CD1c-positive myeloid dendritic cell (primary cell): ENCODE measurements around the gene RAPH1.

Experiments
- DNase-seq: peaks from one replicate; pipeline ENCODE4 v3.0.0-alpha.2; 2016; ENCODE audit errors: extremely low spot score

Gene RAPH1, protein sequence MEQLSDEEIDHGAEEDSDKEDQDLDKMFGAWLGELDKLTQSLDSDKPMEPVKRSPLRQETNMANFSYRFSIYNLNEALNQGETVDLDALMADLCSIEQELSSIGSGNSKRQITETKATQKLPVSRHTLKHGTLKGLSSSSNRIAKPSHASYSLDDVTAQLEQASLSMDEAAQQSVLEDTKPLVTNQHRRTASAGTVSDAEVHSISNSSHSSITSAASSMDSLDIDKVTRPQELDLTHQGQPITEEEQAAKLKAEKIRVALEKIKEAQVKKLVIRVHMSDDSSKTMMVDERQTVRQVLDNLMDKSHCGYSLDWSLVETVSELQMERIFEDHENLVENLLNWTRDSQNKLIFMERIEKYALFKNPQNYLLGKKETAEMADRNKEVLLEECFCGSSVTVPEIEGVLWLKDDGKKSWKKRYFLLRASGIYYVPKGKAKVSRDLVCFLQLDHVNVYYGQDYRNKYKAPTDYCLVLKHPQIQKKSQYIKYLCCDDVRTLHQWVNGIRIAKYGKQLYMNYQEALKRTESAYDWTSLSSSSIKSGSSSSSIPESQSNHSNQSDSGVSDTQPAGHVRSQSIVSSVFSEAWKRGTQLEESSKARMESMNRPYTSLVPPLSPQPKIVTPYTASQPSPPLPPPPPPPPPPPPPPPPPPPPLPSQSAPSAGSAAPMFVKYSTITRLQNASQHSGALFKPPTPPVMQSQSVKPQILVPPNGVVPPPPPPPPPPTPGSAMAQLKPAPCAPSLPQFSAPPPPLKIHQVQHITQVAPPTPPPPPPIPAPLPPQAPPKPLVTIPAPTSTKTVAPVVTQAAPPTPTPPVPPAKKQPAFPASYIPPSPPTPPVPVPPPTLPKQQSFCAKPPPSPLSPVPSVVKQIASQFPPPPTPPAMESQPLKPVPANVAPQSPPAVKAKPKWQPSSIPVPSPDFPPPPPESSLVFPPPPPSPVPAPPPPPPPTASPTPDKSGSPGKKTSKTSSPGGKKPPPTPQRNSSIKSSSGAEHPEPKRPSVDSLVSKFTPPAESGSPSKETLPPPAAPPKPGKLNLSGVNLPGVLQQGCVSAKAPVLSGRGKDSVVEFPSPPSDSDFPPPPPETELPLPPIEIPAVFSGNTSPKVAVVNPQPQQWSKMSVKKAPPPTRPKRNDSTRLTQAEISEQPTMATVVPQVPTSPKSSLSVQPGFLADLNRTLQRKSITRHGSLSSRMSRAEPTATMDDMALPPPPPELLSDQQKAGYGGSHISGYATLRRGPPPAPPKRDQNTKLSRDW

DNA sequence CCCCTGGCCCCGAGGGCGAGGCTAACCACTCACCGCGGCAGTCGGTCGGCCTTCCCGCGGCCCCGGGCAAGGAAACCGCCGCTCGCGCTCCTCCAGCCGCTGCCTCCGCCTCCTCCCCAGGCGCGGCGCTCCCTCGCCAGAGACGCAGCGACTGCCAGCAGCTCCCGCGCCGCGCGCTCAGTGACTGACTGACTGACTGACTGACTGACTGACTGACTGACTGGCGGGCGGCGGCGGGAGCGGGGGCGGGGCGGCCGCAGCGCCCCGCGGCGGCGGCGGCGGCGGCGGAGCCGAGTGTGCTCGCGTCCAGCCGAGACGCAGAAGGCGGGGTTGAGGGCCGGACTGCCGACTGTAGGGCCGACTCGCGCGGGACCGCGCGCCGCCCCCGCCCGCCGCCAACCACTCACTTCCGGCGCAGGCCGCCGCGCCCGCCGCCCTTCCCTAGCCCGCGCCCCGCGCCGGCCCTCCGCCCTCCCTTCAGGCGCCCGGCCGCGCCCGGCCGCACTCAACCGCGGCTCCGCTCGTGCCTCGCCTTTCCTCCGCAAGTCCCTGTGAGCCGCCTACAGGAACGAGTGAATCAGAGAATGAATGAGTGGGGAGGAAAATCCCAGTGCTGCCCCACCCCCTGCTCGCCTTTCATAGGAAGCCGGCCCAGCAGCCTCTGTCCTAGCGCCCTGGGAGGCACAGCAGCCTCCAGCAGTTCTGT is at the start of gene RAPH1:
RAPH1 (minus strand) TSS at position 224 of the 706 bp plus-strand sequence. CDS start 39,948 bp downstream, outside the sequence.
- DNase-seq = peak; percentile 89

DNA sequence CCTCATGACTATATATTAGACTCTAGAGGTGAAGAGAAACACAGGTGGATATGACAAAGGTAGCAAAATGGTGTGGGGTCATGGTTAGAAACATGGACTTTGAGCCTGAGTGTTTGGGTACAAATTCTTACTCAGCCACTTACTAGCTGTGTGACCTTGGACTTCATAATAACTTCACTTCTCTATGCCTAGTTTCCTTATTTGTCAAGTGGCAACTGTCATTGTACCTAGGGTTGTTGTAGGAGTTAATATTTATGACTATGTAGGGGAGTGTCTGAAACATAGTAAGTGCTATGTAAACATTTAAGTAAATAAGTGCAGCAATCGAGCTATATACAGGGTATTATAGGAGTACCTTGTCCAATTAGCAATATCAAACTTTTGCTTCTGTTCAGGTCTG is 49.7 kb upstream of the RAPH1 start:
- no peak for DNase-seq

DNA sequence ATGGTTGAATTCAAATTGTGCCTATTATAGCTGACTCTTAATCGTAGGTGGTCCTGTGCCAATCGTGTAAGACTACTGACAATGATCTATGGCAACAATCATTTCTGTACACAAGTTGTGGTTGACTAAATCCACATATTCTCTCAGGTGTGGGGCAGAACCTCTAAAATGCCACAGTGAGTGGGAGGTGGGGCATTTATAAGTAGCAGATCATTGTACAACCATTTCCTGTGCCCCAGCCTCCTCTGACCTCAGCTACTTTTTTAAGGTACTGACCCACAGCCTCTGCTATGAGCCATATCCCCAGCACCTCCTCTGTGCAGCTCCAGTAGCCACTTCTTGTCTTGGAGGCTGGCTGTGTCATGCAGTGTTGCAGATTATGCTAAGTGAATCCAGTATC is 48.6 kb upstream of the RAPH1 start:
- DNase-seq = no peak

DNA sequence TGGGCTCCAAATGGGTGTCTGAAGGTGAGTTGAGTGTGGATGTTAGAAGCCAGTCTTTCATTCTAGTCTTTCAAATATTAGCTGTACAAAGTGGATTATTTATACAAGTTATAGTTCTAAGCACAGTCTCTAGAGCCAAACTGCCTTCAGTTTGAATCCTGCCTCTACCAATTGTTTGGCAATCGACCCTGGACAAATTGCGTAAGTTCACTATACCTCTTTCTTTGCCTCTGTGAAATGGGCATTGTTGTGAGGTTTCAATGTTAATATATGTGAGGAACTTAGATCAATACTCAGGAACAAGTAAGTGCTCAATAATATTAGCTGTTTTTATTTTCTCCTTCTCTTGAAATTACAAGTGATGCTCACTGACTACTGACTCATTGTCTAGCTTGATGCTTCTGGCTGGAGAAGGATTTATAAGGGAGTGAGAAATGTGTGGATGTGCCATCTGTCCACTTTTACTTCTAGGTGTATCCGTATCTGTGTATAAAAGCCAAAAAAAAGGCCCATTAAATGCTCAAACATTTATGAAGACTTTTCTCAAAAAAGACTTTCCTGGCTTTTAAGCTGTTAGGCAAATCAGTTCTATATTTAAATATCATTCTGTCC is 48.1 kb upstream of the RAPH1 start:
- DNase-seq = no peak

DNA sequence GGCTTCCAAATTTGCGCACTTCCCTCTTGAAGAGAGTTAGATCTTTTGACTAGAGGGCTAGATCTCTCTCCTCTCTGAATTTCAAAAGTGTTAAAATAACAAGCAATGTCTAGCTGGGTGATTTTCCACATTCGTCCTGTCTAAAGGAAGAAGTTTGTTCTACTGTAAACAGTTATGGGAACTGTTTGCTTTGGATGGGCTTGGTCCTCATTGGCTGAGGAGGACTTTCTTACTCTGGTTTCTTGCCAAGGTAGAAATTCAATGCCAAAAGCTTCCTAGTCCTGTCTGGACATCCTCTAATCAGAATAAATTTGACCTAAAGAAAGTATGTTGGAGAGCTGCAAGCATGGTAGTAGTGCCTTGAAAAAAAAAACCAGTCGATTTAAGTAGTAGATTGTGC is 47.4 kb upstream of the RAPH1 start:
- DNase-seq = no peak

DNA sequence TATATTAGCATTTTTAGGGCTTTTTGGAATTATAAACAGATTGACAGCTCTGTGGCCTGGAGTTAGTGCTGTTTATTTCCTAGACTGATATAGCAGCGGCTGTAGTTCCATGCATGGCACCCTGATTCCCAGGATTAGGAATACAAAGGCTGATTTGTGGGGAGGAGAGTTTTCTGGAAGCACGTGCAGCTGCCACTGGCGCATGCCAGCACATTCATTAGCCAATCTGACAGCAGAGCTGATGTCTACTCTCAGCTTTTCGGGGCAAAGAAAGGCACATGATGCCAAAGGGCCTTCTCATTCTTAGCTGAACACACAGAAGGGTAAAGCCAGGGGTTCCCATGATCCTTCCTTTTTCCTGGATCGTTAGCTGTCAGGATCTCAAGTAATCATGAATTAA is 45.7 kb upstream of the RAPH1 start:
- no peak for DNase-seq

DNA sequence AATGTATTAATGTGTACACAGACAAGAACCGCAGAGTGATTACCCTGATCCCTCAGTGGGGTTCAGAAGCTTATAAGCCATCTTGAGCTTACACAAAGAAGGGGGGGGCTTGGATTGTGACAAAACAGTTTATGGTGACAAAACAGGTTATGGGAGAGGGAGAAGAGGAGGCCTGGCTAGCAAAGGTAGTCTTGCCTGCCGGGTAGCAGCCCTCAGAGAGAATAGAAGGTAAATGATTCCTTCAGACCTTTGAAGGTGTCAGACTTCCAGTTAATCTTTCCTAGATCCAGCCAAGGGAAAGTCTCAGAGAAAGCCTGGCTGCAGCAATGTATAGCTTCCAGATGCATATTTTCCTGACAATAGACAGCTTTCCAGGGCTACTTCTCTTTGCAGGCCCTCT is 44.6 kb upstream of the RAPH1 start:
- DNase-seq = no peak

DNA sequence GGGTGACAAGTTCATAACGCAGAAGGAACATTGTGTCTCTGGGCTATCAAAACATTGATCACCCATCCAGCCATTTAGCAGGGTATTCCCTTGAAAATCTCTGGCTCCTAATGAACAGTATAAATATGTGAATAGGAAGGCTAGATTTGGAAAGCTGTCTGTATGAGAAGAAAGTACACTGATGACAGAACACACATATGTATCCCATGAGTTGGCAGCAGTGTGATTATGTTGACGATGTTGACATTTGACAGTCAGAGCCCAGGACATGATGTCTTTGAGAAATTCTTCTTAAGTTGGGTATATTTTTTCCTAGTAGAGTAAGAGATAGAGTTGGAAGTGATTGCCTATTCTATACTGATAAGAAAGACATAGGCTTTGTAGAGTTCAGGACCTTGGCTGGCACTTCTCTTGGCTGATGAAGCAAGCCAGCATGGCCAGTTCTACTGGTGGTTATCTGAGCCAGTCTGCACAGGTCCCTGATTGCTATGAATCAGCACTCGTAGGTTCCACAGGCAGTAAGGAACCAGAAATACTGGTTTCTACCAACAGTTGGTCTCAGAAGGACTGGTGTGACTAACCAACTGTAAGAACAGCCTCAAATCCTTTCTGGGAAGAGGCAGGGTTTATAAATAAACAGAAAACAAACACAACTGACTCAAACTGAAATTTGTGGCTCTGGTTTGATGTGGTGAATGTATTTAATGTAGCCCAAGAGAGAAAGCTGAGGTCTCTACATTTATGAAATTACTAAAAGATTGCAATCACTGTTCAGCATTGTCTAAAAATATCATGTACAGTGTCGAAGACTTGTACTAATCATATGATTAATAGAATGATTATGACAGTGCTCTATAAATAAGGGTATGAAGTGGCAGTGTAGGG is 43.9 kb upstream of the RAPH1 start:
- peak; percentile 19 for DNase-seq

DNA sequence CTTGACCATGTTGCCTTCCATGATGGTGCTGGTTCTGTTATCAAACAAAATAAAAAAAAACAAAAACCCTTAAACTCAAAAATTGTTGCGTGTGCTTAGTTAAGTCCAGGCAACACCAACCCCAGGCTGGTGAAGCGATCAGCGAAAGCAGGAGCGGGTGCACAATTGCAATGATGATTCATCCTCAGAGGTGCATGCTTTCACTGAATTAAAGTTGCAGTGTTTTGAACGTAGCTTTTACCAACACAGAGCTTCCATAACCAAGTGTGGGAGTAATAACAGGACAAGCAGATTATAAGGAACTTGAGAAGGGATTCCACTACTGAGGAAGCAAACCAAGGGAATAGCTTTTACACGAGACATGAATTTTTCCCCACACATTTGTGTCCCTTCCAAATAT is 39.7 kb upstream of the RAPH1 start:
- no peak for DNase-seq

DNA sequence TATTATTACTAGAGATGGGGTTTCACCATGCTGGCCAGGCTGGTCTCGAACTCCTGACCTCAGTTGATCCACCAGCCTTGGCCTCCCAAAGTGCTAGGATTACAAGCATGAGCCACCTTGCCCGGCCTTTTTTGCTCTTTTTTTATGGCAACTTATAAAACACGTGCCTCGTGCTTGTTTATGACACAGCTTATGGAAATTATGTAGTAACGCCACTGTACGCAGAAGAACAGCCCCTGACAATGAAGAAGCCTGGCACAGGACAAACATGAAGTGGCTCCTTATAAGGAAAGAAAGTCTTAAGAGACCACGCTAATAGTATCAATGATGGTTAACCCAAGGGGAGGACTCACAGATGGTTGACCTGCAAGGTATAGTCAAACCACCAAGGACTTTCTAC is 37.2 kb upstream of the RAPH1 start:
- DNase-seq = no peak

DNA sequence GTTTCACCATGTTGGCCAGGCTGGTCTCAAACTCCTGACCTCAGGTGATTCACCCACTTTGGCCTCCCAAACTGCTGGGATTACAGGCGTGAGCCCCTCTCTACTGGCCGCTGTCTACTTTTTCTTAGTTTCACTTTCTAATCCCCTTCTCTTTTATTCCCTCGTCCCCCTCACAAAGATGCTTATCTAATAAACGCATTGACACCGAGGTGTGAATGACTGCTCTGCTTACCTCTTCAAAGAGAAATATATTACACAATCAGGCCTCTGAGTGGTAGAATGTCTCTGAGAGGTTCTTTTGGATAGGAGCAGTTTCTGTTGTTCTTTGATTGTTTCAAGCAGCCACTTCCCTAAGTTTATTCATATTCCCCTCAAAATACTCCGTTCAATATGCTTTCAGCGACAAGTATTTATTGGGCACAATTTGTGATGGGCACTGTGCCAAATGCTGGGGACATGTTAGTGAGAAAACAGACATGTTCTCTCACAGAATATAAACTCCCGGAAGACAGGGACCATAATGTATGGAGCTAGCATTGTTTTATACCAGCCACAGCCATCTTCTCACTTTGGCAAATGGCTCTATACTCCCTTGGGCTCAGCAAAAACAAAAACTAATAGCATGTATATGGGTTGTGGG is 34.7 kb upstream of the RAPH1 start:
- no peak for DNase-seq

DNA sequence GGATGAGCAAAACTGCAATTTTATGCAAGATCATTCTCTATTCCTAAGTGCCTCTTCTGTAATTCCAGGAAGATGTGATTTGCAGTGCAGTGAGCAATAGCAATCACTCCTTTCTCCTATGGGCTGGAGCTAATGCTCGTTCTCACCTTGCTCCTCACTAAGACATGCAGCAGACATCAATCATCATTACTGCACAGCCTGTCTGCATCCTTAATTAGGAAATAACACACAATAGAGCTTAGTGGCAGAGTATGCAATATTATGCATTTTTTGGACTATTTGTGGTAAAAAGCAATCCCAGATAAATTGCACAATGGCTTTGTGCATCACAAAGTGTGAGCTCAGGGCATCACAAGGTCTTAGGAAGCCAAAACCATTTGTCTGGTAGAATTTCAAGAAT is 32.6 kb upstream of the RAPH1 start:
- DNase-seq = no peak

DNA sequence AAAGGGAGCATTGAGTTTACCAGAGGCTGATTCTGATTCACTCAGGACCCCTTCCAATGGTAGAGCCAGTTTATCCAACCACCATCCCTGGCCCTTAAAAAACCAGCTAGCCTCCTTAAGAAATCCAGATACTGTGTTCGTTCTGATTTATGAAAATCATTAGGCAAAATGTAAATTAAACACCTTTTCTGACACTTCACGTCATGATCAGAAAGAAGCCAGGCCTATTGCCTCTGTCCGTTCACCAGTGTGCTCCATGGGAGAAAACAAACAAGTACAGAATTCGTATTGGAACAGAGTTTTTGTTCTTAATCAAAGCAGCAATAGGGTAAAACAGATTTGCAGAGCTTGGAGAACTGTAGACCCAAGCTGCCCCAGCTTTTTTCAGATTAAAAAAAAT is 31.1 kb upstream of the RAPH1 start:
- DNase-seq = no peak

DNA sequence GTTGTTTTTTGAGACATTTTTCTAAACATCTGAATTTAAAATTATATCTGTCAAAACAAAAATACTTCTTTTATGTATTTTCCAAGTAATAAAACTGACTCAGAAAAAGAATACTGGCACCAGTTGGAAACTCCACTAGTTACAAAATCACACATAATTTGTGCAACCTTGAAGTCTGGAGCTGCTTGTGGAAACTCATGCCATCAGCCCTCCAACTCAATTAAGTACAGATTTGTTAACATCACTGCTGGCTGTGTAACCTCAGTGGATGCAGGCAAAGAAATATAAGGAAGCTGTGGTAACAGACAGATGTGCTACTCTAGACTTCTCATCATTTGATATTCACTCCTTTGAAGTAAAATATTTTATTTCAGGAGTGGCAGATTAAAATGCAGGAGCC is 30.0 kb upstream of the RAPH1 start:
- DNase-seq = no peak

DNA sequence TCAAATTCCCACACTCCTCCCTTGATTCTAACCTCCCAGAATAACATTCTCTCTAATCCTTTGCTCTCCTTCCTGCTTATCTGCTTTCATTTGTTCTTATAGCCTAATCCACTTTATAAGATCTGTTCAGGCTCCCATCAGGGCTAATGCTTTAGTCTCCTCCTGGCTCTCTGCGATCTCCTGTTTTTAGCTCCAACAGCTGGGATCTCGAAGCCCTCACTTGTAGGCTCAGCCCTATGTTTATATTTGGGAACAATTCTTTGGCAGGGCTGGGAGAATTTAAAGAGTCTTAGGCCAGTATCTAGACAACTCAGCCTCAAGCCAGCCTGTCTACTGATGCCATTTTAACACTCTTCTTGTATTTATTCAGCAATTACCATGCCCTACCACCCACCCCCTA is 27.2 kb upstream of the RAPH1 start:
- no peak for DNase-seq

DNA sequence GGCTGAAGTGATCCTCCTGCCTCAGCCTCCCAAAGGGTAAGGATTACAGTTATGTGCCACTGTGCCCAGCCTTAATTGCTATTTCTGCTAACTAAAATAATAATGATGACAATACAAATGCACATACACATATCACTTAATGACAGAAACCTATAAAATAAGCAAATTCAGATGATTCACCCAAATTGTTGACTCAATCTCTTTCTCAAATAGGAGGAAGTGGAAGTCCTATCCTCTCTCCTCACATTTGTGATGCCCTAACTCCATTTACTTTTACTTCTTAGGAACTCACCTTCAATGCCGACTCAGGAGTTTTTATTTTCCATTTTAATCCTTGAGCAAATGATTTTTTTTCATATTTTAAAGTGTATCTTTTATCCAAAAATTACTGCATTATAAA is 24.5 kb upstream of the RAPH1 start:
- peak; percentile 19 for DNase-seq

DNA sequence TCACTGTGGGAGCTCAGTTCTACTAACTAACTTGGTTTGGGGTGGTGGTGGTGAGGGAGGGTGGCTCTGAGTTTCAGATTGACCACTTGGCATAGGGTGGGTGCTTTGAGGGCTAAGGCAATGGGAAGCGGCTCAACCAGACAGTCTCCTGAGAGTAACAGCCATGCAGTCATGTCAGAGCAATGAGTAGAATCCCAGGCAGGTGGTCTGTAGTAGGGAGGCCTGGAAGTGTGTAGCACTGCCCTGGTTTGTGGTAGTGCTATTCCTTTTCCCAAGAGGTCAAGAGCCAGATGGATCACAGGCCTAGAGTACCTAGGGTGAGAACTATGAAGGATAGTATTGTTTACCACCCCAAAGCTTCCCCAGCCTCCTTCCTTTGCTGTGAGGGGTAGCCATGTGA is 18.7 kb upstream of the RAPH1 start:
- DNase-seq = no peak

DNA sequence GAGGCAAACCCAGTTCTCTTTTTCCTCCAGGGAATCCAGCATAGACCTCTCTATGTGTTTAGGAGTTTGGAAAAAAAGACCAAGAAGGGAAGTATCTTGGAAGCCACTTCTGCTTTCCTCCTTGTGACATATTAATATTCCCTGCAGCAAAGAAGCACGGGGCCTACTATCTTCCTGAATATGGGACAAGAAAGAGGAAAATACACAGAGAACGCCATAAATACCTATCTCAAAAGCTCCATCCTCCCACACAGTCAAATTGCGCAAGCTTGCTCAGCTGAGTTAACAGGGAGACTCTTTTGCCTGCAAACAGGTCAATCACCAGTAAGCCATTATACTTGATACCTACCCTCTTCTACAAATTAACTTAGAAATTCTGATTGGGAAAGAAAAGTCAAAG is 16.7 kb upstream of the RAPH1 start:
- DNase-seq = peak; percentile 77

DNA sequence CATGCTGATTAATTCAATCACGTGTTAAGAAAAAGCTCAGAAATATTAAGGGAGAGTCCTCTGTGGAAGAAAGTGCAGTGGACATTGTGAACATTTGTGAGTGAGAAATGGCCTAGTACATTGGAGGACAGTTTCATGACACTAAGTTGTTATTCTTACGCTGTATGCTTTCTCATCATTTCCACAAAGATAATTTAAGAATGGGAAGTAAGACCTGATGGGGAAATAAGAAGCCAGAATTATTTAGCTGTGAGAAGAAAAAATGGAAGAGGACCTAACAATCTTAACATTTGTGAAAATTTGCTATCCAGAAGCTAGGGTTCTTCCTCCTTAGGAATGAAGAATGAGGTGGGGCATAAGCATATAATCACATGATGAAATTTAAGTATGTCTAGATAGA is 15.2 kb upstream of the RAPH1 start:
- DNase-seq = peak; percentile 24

DNA sequence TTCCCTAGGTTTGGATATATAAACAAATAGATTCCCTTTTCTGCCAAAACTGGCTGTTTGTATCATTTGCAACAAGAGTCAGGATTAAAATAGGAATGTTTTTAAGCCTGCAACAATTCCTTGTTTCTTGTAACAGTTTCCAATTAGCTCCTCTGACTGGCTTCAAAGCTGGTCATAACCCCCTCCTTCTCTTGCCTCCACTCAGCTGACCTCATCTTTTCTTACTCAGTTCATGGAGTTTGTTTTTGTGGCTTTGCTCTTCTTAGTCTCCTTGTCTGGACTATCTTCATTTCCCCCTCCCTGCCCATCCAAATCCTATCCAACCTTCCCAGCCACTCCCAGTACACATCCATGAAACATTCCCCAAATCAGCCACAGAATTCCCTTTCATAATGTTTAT is 14.3 kb upstream of the RAPH1 start:
- DNase-seq = no peak
